ENCODE results near the gene PARD3. TPM values are rescaled to one million over a fixed set of nuclear protein-coding genes. Genes with fewer than 3 reads are reported as not detected.

PARD3 gene
- total RNA-seq, 1 donor from 2014 or later: 26.0 TPM

- Mint-ChIP-seq H3K9me3 (ENCODE audit: low read depth) (no peaks in the 10 kb centered on the region), H3K27me3 (ENCODE audit: low read depth) (no peaks in the 10 kb centered on the region), H3K36me3 (ENCODE audit: low read depth) (no peaks in the 10 kb centered on the region), H3K4me3 (ENCODE audit: unreplicated experiment) (no peak overlapping the region), H3K4me1 (ENCODE audit: low read depth) (peaks cover 14% of the 10 kb centered on the region), H3K27ac (ENCODE audit: unreplicated experiment) (no peak overlapping the region)
- TF ChIP-seq, protein P1, sequence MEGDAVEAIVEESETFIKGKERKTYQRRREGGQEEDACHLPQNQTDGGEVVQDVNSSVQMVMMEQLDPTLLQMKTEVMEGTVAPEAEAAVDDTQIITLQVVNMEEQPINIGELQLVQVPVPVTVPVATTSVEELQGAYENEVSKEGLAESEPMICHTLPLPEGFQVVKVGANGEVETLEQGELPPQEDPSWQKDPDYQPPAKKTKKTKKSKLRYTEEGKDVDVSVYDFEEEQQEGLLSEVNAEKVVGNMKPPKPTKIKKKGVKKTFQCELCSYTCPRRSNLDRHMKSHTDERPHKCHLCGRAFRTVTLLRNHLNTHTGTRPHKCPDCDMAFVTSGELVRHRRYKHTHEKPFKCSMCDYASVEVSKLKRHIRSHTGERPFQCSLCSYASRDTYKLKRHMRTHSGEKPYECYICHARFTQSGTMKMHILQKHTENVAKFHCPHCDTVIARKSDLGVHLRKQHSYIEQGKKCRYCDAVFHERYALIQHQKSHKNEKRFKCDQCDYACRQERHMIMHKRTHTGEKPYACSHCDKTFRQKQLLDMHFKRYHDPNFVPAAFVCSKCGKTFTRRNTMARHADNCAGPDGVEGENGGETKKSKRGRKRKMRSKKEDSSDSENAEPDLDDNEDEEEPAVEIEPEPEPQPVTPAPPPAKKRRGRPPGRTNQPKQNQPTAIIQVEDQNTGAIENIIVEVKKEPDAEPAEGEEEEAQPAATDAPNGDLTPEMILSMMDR (IDR thresholded peaks at IDR 0.05): no peak
- no peak for DNase-seq (ENCODE audit: low spot score)
Measured at GRCh38 chr10:34178756-34179155, 636.3 kb downstream of the PARD3 start.

DNA sequence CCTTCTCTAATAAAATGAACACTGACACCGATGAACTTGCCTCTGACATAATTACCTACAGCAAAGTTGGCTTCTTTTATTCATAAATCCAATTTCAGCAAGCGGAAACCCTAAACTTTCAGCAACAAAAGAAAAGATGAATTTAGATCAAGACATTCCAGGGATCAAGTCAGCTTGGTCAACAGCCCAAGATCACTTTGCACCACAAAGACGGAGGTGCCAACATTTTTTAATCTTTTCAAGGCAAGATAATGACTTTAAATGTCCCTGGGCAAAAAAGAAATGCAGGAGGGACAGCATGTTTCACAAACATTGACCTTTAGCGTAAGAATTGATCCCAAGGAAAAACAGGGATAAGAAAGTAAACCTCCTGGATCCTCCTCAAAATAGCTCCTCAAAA lies 636.9 kb downstream of the PARD3 start:
- peaks cover 14% of the 10 kb centered on the region for H3K4me1 Mint-ChIP-seq (ENCODE audit: low read depth)
- H3K36me3 Mint-ChIP-seq (ENCODE audit: low read depth): no peaks in the 10 kb centered on the region
- no peak overlapping the region for H3K4me3 Mint-ChIP-seq (ENCODE audit: unreplicated experiment)
- TF ChIP-seq, protein P1 (IDR thresholded peaks at IDR 0.05): no peak
- no peak for DNase-seq (ENCODE audit: low spot score)
- H3K27ac Mint-ChIP-seq (ENCODE audit: unreplicated experiment): no peak overlapping the region
- no peaks in the 10 kb centered on the region for H3K27me3 Mint-ChIP-seq (ENCODE audit: low read depth)
- H3K9me3 Mint-ChIP-seq (ENCODE audit: low read depth): no peaks in the 10 kb centered on the region

DNA sequence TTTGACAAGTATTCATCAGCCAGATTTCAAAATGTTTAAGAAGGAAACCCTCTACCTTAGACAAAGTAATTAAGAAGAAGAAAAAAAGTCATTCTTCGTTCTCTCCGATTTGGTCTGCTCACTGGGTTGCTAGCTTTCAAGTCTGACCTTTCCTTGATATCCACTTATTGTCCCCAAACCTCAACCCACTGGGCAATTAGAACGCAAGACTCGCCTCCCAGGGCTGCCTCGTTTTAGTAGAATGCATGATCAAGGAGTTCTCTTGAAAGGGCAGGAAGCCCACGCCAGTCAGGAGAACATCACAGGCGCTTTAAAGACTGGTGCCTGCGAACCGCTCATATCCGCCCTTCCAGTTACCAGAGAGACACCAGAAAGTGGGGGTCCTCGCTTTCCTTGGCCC lies 637.7 kb downstream of the PARD3 start:
- DNase-seq (ENCODE audit: low spot score): no peak
- TF ChIP-seq, protein P1 (IDR thresholded peaks at IDR 0.05): no peak
- H3K4me3 Mint-ChIP-seq (ENCODE audit: unreplicated experiment): no peak overlapping the region
- H3K9me3 Mint-ChIP-seq (ENCODE audit: low read depth): no peaks in the 10 kb centered on the region
- no peaks in the 10 kb centered on the region for H3K27me3 Mint-ChIP-seq (ENCODE audit: low read depth)
- H3K36me3 Mint-ChIP-seq (ENCODE audit: low read depth): no peaks in the 10 kb centered on the region
- peaks cover 14% of the 10 kb centered on the region for H3K4me1 Mint-ChIP-seq (ENCODE audit: low read depth)
- H3K27ac Mint-ChIP-seq (ENCODE audit: unreplicated experiment): no peak overlapping the region

DNA sequence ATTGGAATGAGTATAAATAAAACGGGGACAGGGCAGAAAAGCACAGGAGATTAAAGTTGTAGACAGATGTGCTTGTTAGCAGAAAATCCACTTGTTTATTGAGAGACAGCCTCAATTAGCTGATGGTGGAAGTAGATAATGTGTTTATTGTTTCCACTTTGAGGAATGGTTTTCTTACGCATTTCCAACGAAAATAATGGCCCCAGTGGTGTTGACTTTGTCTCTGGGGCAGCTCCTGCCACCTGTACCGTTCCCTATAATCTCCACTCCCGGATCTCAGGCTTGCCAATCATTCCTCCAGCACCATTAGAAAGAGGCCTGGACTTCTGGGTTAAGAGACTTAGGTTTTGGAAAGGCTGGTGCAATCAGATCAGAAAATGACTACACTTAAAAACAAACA lies 638.7 kb downstream of the PARD3 start:
- DNase-seq (ENCODE audit: low spot score): no peak
- H3K27ac Mint-ChIP-seq (ENCODE audit: unreplicated experiment): no peak overlapping the region
- TF ChIP-seq, protein P1 (IDR thresholded peaks at IDR 0.05): no peak
- H3K36me3 Mint-ChIP-seq (ENCODE audit: low read depth): no peaks in the 10 kb centered on the region
- H3K4me3 Mint-ChIP-seq (ENCODE audit: unreplicated experiment): no peak overlapping the region
- no peaks in the 10 kb centered on the region for H3K27me3 Mint-ChIP-seq (ENCODE audit: low read depth)
- no peaks in the 10 kb centered on the region for H3K9me3 Mint-ChIP-seq (ENCODE audit: low read depth)
- H3K4me1 Mint-ChIP-seq (ENCODE audit: low read depth): peaks cover 7% of the 10 kb centered on the region

- no peaks in the 10 kb centered on the region for H3K27me3 Mint-ChIP-seq (ENCODE audit: low read depth)
- H3K27ac Mint-ChIP-seq (ENCODE audit: unreplicated experiment): no peak overlapping the region
- peaks cover 3% of the 10 kb centered on the region for H3K4me1 Mint-ChIP-seq (ENCODE audit: low read depth)
- H3K36me3 Mint-ChIP-seq (ENCODE audit: low read depth): no peaks in the 10 kb centered on the region
- TF ChIP-seq, protein P1 (IDR thresholded peaks at IDR 0.05): no peak
- H3K4me3 Mint-ChIP-seq (ENCODE audit: unreplicated experiment): no peak overlapping the region
- no peaks in the 10 kb centered on the region for H3K9me3 Mint-ChIP-seq (ENCODE audit: low read depth)
- no peak for DNase-seq (ENCODE audit: low spot score)
Measured at GRCh38 chr10:34175121-34175520, 640.0 kb downstream of the PARD3 start.

Measured in chondrocyte (in vitro differentiated cells).